Glomerular endothelial cell (primary cell): ENCODE results near the gene SUGP2. TPM values are rescaled to one million over a fixed set of nuclear protein-coding genes. Genes with fewer than 3 reads are reported as not detected.
A peak's percentile ranks its signal among the peaks of the same experiment; 100 is the strongest.

Experiments used
- DNase-seq: peaks from one replicate; pipeline ENCODE4 v3.0.0-alpha.2; 2011; ENCODE audit warnings: low read depth, low spot score; ENCODE audit errors: extremely low read depth
- total RNA-seq: library from RNA; depleted of rRNA; stranded (reverse); fragments of >200 nt; gene quantifications from 2 replicates; pipeline ENCODE4 v1.2.3, GENCODE V29; 2015

SUGP2 gene
- total RNA-seq, result 34.8 and 38.9 TPM in 2 replicates

DNA sequence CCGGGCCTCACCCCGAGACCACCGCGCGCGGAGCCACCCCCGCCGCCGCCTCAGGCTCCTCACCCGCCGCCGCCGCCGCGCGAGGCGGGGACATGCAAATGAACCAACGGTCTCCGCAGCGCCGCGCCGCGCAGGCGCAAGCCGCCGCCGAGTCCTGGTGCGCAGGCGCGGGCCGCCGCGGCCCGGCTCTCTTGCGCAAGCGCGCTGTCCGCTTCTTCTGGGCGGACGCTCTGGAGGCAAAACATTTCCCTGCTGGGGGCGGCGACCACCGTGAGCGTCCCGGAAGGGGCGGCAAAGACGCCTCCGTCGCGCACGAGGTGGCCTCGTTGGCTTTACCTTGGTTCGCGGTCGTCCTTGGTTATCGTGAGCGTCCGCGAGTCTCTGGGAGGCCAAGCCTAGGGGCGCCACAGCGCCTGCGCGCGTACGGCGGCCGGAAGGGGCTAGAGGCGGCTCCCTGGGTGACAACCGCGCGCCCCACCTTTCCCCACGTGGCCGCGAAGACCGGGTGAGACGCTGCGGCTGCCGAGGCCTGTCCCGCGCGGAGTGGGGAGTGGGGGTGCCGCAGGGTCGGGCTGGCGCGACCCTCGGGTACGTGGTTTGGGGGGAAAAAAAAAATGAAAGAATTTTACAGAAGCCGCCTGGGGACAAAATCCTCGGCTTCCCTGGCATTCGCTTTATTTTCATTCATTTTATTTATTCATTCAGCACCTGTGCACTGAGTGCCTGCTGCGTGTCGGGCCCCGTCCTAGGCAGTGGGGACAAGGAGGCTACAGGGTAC lies at the start of gene SUGP2, which contains the start of gene ARMC6:
SUGP2 (minus strand) TSS at position 92 of the 778 bp plus-strand sequence. CDS start 2,446 bp downstream, outside the sequence.
ARMC6 (plus strand) TSS at position 178 of the 778 bp plus-strand sequence. CDS start 607 bp downstream, outside the sequence.
- no peak for DNase-seq

DNA sequence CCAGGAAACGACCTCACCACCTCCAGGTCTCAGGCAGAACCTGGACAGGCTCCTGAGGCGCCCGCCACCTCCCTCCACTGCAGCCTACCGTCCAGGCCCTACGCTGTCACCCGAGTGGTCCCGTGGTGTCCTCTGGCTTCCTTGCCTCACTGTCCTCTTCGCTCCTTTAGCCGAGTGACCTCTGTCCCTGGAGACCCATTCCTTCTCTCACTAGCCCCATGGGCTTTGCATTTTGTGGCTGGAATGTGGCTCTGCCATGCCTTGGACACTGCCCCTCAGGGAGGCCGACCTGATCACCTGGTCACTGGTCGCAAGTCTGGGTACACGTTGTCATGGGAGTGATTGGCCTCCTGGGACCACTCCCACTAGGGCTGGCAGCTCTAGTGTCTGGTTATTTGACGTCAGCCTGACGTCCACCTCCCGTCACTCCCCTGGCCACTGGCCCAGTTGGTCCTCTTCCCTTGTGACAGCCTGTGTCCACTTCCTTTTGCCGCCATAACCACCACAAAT lies 48.4 kb upstream of the SUGP2 start:
- no peak for DNase-seq

DNA sequence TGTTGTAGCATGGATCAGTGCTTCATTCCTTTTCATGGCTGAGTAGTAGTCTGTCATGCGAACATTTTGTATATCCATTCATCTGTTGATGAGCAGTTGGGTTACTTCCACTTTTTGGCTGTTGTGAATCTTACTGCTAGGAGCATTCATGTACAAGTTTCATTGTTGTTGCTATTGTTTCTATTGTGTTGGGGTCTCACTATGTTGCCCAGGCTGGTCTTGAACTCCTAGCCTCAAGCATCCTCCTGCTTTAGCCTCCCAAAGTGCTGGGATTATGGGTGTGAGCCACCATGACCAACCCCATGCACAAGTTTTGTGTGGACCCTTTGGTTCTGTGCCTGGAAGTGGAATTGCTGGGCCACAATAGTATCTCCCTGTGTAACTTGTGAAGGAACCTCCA lies 46.3 kb upstream of the SUGP2 start:
- DNase-seq, result no peak

DNA sequence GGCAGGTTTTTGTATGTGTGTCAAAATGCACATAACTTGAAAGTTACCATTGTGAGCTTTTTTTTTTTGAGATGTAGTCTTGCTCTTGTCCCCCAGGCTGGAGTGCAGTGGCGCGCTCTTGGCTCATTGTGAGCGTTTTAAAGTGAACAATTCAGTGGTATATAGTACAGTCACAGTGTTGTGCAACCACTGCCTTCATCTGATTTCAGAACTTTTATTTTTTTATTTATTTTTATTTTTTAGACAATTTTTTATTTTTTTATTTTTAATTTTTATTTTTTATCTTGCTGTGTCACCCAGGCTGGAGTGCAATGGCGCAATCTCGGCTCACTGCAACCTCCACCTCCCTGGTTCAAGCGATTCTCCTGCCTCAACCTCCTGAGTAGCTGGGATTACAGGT lies 45.5 kb upstream of the SUGP2 start:
- no peak for DNase-seq

DNA sequence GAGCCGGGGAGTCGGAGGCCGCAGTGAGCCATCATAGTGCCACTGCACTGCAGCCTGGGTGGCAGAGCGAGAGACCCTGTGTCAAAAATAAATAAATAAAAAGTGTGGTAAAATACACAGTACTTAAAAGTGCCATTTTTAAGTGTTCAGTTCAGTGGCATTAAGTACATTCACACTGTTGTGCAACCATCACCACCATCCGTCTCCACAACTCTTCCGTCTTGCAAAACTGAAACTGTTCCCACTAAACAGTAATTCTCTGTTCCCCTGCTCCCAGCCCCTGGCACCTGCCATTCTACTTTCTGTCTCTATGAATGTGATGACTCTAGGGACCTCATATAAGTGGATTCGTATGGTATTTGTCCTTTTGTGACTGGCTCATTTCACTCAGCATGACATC lies 43.8 kb upstream of the SUGP2 start:
- DNase-seq, result no peak

DNA sequence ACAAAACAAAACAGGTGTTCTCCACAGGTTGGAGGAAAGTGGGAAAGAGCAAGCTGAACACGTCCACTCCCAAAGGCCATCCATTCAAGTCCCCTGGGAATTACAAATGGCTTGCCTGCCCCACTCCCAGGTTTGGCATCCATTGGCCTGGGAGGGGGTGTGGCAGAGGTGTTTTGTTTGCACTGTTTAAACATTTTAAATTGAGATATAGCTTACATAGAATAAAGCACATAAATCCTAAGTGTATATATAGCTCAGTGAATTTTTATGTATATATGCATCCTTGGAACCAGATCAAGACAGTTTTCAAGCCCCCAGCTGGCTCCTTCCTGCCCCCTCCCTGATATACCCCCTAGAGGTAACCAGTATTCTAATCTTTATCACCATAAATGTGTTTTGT lies 43.2 kb upstream of the SUGP2 start:
- no peak for DNase-seq

DNA sequence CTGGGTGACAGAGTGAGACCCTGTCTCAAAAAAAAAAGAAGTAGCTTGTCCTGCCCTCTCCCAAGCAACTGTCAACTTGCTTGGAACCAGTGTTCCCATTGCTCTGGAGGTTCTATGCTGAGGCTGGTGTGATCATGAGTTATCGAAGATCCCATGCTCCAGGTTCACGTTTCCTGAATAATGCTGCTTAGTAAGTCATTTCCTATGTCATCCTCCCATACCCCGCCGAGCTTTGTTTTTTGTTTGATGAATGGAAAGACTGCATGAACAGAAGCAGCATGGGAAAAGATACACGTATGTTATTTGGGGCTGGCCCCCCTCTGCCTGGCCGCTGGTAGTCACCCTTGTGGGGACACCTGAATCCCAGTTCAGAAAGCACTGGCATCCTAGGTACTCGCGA lies 41.8 kb upstream of the SUGP2 start:
- no peak for DNase-seq

DNA sequence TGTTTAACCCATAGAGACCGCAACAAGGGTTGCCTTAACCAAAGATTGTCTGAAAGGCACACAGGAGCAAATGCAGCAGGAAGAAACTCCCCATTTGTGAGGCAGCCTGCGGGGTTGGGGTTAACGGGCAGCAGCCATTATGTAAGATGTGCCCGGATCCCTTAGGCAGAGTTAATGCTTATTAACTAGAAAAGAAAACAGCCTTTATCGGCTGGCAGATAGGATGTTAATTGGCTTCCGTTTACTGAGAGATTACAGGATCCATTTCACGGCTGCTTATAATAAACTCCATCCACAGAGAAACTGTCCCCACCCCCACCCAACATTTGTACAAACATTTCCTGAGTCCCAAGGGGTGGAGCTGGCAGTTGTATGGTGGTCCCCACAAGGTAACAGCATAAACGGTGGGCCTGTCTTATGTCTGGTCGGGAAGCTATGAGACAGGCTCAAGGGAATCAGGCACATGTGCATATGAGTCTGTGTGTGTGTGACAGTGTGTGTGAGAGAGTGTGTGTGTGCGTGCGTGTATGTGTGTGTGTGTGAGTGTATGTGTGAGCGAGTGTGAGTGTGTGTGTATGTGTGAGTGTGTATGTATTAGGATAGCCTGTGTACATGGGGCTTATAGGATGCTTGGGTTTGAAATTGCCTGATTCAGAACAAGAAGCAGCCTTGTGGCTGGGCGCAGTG lies 41.0 kb upstream of the SUGP2 start:
- no peak for DNase-seq

DNA sequence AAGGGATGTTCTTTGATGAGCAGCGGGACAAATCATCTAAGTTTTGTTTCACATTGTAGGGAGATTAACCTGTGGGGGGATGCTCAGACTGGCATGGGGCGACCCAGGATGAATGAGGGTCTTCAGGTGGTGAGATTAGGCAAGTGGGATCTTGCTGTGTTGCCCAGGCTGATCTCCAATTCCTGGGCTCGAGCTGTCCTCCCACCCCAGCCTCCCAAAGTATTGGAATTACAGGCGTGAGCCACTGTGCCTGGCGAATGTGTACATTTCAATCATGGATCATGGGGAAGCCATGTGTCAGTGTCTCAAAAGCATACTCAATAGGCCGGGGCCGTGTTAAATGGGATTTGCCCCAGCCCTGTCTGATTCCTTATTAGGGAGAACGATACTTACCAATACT lies 38.6 kb upstream of the SUGP2 start:
- no peak for DNase-seq

DNA sequence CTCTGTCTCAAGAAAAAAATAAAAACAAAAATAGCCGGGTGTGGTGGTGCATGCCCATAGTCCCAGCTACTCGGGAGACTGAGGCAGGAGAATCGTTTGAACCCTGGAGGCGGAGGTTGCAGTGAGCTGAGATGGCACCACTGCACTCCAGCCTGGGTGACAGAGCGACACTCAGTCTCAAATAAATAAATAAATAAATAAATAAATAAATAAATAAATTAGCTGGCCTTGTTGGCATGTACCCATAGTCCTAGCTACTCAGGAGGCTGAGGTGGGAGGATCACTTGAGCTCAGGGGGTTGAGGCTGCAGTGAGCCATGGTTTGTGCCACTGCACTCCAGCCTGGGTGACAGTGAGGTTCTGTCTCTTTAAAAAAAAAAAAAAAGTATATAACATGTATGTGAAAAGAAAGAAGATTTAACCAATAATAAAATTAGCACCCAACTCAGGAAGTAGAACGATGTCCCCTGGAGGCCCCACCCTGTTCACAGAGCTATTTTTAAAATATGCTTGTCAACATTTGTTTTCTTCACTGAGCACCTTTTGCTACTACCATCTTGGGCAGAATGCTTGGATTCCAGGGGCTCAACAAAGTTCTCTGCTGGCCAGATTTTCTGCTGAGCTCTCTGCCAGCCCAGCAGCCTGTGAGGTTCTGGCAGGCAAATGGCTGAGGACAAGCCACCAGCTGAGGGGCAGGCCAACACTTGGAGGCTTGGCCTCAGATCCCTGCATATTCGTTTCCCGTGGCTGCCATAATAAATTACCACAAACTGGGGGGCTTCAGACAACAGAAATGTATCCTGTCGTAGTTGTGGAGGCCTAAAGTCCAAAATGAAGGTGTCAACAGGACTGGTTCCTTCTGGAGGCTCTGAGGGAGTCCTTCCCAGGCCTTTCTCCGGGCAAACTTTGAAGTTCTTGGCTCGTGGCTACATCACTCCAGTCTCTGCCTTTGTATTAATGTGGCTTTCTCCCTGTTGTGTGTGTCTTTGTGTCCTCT lies 35.6 kb upstream of the SUGP2 start:
- DNase-seq, result no peak

DNA sequence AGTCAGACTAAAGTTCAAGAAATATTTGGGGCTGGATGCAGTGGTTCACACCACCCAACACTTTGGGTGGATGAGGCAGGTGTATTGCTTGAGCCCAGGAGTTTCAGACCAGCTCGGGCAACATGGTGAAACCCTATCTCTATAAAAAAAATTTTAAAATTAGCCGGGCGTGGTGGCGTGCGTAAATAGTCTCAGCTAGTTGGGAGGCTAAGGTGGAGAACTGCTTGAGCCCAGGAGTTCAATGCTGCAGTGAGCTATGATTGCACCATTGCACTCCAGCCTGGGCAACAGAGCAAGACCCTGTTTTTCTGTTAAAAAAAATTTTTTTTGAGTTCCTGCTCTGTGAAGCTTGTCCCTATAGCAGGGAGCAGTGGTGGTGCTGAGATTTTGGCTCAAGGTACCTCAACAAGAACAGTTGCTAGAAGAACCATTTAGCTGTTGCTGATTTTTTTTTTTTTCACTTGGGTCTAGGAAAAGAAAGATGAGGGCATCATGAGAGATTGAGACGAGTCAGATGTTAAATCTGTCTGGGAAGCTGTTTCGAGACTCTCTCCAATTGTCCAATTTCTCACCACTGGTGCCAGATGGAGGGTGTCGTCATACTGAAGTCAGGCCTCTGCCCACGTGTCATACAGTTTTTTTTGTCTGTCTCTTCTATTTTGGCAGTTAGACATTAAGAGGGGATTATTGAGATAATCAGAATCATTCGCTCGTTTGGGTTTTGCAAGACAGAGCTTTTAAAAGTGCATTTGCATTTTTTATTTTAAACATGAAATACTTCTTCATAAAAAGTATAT lies 34.2 kb upstream of the SUGP2 start:
- no peak for DNase-seq

DNA sequence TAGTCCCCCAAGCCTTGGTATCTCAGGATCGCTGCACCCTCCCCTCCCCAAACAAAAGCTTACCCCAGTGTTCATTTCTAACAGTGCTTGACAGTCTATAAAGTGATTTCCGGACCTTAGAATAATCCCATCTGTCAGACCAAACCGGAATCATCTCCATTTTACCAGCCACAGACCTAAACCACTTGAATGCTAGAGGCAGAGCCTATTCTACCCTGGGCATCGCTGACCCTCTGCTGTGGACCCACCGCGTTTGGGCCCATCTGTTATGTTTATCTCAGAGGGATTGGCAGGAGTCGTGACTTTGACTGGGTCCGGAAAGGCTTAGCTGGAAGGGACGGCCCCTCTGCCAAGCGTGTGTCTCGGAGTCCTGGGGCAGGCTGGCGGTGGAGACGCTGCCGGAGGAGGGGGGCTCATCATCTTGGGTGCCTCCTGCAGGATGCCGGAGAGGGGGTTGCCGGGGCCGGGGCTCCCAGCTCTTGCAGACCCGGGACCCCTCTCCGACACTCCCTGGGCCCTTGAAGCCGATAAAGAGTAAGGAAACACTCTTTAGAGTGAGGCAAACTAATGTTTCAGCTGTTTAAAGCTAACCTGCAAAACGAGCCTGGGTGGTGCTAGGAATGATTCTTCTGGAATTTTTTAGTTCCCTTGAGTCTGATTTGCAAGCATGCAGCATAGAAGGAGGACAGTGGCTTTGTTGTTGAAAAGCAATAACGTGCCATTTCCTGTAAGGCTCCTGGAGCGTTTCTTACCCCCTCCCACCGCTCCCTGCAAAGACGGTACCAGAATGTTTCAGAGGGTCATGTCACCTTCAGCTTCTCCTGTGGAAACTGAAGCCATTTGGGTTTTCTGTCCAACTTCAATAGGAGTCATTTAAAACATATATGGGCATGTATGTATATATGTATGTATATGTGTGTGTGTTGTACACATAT lies 31.8 kb upstream of the SUGP2 start:
- DNase-seq, result no peak

DNA sequence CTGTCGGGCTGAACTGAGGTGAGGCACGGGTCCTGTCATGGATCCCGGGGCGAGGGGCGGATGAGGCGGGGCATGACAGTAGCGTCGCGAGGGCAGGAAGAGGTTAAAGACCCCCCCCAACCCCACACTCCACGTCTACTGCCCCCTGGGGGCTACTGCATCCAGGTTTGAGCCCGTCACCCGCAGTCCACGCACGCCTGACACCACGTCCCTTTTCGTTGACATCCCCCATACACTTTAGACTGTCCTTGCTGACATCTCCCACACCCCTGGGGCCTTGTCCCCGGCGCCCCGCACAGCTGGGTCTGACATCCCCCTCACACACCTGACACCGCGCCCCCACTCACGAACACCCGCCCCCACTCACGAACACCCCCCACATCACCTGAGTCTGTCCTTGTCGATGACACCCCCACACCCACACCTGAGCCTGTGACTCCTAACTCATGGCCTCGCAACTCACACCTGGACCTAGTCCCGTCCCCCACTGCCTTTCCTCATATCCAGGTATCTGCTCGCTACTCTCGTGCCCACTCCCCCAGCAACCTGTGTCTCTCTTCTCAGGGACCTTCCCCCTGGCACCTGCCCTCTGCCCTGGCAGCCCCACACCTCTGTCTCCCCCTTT lies 30.9 kb upstream of the SUGP2 start:
- no peak for DNase-seq

DNA sequence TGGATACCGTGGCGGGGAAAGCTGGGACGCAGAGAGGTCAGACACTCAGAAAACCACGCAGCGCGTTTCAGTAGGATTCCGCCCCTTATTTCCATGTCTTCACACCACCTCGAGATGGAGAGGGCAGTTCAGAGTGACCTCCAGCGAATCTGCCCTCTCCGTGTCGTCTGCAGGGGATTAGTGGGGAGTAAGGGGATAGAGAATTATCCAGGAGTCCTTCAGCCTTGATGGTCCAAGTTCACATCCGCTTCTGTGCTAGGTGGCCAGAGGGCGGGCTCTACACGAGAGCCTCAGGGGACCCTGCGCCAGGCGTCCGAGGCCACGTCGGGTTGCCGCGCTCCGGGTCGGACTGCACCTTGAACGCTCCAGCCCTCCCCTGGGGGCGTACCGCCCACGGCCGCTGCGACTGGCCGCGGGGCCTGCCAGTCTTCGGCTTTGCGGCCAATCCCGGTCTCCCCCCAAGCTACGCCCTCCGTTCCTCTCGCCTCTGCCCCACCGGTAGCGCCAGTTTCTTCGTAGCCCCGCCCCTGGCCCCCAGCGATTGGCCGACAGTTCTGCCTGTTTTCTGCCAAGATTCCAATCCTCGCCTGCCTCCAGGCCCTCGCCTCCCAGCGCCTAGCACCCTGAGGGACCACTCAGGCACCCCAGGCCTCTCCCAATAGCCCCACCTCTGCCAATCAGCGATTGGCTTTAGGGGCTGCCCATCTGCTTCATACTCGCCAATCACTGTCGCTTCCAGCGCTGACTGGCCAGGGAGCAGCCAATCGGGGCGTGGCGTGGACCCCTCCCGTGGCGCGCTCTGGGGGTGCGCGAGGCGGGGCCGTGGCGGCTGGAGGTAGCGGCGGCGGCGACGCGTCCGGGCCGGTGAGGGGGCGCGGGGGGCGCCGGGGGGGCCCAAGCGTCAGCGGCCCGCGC lies 30.1 kb upstream of the SUGP2 start, which contains the start of gene SLC25A42:
SLC25A42 (plus strand) TSS at position 812 of the 915 bp plus-strand sequence. CDS start 32,131 bp downstream, outside the sequence.
- peak; percentile 92 for DNase-seq

DNA sequence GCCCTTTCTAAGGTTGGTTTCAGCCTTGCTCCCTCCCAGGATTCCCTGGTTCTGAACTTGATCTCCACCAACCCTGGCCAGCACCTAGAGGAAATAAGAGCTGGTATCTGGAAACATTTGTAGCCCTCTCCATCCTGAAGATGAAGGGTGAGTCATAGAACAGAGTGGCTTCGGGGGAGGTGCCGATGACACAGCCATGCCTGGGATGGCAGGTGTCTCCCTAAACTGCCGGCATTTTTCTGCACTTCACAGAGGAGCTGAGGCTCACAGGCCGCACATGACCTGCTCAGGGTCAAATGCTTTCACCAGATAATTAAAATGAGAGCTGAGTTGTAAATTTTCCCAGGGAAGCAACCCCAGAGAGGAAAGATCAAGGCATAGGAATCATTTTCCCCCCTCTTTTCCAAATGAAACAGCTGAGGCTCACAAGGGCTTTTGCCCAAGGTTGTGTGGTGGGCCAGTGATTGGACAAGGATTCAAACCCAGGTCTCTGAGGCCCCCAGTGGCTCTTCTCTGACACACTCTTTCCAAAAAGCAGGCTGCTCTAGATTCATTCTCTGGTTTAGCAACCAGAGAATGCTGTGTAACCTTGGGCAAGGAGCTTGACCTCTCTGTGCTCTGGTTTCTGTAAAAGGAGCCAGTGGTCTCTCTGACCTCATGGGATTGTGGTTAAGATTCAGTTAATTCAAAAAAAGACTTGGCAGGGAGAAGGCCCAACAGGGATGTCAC lies 29.3 kb upstream of the SUGP2 start:
- no peak for DNase-seq

DNA sequence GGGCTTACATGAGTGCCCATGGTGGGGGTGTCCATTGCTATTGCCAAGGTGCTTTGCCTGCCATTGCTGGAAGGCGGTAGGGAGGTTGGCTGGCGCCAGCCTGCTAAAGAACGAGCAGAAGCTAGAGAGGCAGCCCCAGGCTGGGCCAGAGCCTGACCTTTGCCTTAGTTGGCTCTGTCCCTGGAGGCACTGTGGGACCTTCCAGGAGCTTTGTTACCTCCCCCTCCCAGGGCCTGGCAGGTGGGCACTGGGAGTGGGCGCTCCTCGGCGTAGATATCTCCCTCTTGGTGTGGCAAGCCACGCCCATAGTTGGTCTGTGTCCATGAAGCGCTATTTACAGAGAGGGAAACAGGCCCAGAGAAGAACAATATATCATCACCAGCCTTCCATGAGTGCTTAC lies 28.2 kb upstream of the SUGP2 start:
- DNase-seq, result no peak
